Measurements from ENCODE around the gene TMEM38B.
"Not testable (repeated sequence)": the region's sequence is repeated elsewhere in the genome, so short reads cannot be mapped to it uniquely, and the experiment has no call there.

The TMEM38B gene

DNA sequence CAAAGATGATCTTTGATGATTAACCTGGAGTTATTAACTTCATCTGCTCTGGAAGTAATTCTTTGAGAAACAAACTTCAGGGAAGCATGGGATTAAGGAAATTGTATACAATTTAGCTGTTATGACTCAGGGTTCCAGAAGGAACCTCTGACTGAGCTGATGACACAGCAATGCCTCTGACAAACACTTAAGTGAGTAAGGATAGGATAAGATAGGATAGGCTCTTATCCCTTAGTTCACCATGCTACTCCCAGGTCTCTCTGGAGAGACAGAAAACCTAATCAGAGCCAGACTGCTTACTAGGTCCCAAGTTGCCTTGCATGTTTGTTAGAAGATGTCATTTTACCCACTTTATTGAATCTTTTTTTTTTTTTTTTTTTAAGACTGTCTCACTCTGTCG is 12.6 kb upstream of the TMEM38B start:
- DNase-seq (ENCODE audit: low spot score), result peak; percentile 26

DNA sequence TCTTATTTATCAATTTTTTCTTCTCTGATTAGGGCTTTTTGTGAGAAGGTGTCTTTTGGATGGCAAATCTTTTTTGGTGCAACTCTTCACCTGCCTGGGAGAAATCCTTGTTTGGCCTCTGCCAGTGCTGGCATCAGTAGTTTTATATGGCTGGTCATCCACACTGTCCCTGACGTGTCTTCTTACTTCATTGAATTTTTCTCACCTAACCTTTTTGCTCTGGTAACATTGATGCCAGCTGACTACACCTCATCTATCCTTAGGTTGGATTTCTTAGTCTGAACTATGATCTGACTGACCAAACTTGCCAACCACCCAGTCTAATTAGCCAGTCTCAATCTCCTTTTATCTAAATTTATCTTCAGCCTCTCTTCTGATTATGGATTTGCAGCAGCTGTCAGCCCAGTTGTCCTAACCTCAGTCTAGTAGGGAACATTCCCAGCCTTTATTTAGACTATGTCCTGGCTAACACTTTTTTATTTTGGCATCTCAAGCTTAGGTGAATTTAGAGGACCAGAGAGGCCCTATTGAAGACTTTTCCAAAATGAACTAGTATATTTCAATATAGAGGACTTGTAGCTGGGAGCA is 10.6 kb upstream of the TMEM38B start:
- no peak for DNase-seq (ENCODE audit: low spot score)

GRCh38 chr9:105686936-105687335 is 7.4 kb upstream of the TMEM38B start:
- no peak for DNase-seq (ENCODE audit: low spot score)

GRCh38 chr9:105690742-105691141 is 3.6 kb upstream of the TMEM38B start:
- DNase-seq (ENCODE audit: low spot score), result peak; percentile 64

GRCh38 chr9:105693435-105694189 is 729 bp upstream of the TMEM38B start:
- DNase-seq (ENCODE audit: low spot score), result peak; percentile 10

- DNase-seq (ENCODE audit: low spot score), result peak; percentile 46
These were observed 674 bp downstream of the TMEM38B start for GRCh38 chr9:105694848-105695581.

- DNase-seq (ENCODE audit: low spot score), result no peak
These were observed 2.0 kb downstream of the TMEM38B start for GRCh38 chr9:105696219-105696793.

GRCh38 chr9:105697871-105698270 is 3.5 kb downstream of the TMEM38B start:
- DNase-seq (ENCODE audit: low spot score), result peak; percentile 43

- DNase-seq (ENCODE audit: low spot score), result no peak
These were observed 4.1 kb downstream of the TMEM38B start for GRCh38 chr9:105698348-105698870.

- no peak for DNase-seq (ENCODE audit: low spot score)
These were observed 6.3 kb downstream of the TMEM38B start for GRCh38 chr9:105700668-105701067.

GRCh38 chr9:105701145-105701544 is 6.8 kb downstream of the TMEM38B start:
- no peak for DNase-seq (ENCODE audit: low spot score)

DNA sequence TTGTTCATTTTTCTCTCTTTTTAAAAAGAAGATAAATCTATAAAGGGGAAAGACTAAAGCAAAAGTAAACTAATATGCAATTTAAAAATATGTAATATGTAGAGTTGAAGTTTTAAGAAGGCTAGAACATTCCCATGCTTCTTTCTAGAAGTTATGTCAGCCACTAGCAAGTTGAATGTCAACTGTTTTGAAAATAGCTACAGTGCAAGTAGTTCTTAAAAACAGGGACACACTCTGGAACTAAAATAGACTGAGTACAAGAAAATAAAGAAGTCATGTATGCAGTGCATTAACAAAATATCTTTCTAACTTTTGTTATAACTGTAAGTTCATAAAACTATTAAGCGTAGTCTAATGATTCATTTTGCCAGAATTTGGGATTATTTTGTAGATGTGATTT is 7.9 kb downstream of the TMEM38B start:
- no peak for DNase-seq (ENCODE audit: low spot score)

DNA sequence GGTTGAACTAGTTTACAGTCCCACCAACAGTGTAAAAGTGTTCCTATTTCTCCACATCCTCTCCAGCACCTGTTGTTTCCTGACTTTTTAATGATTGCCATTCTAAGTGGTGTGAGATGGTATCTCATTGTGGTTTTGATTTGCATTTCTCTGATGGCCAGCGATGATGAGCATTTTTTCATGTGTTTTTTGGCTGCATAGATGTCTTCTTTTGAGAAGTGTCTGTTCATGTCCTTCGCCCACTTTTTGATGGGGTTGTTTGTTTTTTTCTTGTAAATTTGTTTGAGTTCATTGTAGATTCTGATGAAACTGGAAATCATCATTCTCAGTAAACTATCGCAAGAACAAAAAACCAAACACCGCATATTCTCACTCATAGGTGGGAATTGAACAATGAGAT is 9.3 kb downstream of the TMEM38B start:
- not testable (repeated sequence) for DNase-seq (ENCODE audit: low spot score)

DNA sequence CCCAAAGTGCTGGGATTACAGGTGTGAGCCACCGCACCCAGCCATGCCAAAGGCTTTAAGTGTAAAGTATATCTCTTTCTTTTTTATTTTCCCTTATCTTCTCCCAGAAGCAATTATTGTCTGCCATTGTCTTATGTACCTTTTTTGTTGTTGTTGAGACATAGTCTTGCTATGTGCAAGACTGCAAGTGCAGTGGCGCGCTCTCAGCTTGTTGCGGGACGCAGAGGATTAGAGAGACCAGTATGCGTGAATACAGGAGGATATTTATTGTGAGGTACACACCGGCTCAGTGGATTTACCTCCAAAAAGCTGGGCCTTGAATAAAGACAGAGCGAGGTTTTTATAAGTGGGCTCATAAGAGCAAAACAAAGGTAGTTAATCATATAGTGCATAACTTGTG is 11.8 kb downstream of the TMEM38B start:
- no peak for DNase-seq (ENCODE audit: low spot score)

DNA sequence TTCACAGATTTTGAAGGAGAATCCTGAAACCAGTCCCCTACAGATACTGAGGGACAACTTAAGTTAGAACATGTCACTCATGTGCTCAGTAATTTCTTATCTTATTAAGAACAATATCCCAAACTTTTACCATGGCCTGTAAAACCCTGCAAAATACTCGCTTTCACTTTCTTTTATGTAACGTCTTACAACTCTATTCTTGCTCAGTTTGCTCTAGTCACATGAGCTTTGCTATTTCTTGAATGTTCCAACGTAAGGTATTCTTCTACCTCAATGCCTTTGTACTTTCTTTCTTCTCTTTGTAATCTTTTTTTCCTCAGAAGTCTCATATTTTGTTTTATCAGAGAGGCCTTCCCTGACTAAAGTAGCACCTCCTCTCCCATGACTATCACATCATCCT is 14.1 kb downstream of the TMEM38B start:
- no peak for DNase-seq (ENCODE audit: low spot score)

DNA sequence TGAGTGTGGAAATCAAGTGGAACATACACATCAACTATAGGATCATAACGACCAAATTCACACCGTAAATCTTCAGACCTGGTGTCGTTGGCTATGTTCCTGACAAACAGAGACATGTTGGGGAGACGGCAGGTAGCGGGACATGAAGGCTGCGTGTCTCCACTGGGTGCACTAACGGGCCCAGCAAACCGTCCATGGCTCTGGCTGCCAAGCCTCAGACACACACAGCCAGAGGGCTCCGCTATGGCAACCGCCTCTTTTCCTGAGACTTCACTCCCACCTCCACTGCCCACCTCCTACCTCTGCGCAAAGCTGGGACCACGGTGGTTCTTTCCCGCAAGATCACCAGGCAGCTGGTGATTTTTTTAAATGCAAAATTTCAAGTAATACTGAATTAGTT is 16.3 kb downstream of the TMEM38B start:
- DNase-seq (ENCODE audit: low spot score), result no peak

DNA sequence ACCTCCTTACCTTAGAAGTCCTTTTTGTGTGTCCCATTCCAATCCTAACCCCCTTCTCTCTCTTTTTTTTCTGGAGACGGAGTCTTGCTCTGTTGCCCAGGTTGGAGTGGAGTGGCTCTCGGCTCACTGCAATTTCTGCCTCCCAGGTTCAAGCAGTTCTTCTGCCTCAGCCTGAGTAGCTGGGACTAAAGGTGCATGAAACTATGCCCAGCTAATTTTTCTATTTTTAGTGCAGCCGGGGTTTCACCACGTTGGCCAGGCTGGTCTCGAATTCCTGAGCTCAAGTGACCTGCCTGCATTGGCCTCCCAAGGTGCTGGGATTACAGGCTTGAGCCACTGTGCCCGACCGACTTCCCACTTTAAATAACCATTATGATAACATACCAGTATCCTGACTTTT is 17.5 kb downstream of the TMEM38B start:
- no peak for DNase-seq (ENCODE audit: low spot score)

GRCh38 chr9:105712297-105712696 is 18.0 kb downstream of the TMEM38B start:
- no peak for DNase-seq (ENCODE audit: low spot score)

- no peak for DNase-seq (ENCODE audit: low spot score)
These were observed 18.4 kb downstream of the TMEM38B start for GRCh38 chr9:105712773-105713172.

- DNase-seq (ENCODE audit: low spot score), result no peak
These were observed 19.1 kb downstream of the TMEM38B start for GRCh38 chr9:105713260-105714019.

GRCh38 chr9:105714020-105714331 is 19.6 kb downstream of the TMEM38B start:
- DNase-seq (ENCODE audit: low spot score), result no peak

GRCh38 chr9:105716146-105716545 is 21.8 kb downstream of the TMEM38B start:
- DNase-seq (ENCODE audit: low spot score), result no peak

Data from hepatic stellate cell (primary cell).